HuH-7 (cell line): ENCODE measurements around the gene SMIM5.

Source experiments
- DNase-seq: peaks from one replicate; pipeline ENCODE4 v3.0.0; 2011; ENCODE audit warnings: low spot score

The SMIM5 gene

DNA sequence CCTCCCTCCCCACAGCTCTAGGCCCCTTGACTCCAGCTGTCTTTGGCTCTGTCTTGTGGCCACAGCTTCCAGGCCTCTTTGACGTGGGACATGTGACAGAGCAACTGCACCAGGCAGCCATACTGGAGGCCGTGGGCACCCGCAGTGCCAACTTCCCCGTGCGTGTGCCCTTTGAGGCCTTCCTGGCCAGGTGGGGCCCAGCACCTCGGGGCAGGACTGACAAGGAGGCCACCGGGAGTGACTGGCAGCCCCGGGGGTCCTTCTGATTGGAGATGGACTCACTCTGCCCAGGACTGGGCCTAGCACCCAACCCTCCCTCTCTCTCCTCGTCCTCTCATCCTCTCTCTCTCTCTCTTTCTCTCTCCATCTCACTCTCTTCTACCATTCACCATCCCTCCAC is 30.1 kb upstream of the SMIM5 start:
- DNase-seq = no peak

DNA sequence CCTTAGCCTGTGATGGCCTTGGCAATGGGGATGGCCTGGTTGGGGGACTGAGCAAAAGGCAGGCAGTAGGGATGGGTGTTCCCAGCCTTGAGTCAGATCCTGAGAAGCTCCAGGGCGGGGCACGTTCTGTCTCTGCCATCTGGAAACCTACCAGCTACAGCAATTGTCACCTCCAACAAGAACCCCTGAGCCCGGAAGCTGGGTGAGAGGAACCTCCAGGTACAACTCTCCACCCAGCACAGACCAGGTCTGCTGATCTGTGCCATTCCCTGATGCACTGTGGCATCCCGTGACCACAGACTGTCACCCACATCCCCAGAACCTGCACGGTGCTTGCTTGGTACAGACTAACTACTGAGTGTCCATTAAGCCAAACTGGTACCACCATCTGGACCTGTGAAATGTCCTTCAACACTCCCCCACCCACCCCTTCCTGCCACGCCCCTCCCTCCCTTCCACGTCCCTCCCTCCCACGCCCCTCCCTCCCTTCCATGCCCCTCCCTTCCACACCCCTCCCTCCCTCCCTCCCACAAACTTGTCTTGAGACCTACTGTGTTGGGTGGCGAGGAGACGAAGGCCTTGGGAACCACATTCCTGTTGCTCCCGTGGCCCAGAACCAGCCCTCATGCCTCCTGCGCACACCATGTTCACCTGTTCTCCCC is 29.1 kb upstream of the SMIM5 start:
- no peak for DNase-seq

DNA sequence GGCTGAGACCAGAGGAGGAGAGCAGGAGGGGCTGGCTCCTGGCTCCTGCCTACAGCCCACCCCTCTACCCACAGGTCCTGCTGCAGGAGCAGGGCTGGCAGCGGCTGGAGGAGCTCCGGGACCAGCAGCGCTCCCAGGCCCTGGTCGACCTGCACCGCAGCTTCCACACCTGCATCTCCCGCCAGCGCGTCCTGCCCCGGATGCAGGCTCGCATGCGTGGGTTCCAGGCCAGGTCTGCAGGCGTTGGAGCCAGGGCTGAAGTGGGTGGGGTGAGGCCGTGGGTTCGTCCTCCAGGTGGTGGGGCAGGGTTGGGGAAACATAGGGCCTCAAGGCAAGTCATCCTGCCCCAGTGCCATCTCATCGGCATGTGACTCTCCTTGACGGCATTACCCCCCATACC is 27.4 kb upstream of the SMIM5 start:
- no peak for DNase-seq

DNA sequence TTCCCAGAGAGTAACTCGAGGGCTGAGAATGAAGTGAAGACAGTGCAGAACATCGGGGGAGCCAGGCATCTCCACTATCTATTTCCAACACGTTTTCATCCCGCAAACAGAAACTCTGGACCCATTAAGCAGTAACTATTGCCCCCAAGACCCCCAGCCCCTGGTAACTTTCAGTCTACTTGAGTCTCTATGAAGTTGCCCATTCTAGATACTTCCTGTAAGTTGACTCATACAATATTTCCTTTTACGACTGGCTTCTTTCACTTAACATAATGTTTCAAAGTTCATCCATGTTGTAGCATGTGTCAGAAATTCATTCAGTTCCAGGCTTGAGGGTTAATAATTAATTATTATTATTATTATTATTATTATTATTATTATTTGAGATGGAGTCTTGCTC is 26.1 kb upstream of the SMIM5 start:
- DNase-seq = no peak

DNA sequence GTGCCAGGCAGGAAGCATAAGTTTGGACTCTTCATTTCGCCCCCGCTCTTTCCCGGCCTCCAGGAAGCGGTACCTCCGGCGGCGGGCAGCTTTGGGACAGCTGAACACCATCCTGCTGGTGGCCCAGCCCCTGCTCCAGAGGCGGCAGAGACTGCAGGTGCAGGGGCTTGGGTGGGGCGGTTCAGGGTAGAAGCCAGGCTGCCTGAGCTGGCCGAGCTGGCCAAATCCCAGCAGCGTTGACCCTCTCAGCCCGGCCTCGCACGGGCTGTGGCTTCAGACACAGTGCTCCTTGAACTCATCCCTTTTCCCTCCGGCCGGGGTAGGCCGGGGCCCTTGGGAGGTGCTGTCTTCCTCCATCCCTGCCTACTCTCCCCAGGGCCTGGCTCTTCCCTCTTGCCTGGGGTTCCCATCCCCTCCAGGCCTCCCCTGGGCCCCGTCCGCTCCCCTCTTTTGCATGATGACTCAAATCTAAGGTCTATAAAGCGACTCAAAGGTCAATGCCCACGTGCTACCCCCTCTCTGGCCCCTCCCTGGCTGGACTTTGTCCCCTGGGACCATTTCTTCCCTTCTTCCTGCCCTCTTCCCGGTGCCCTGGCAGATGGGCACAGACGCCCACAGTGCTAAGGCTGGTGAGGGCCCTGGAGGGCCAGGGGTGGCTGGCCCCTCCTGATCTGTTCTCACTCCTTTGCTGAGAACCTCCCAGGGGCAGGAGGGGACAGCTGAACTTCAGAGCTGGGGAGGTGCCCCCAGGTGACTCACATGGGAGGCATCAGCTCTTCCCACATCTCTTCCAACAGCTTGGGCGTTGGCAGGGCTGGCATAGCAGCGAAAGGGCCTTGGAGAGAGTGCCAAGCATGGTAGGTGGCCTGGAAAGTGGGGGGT is 22.9 kb upstream of the SMIM5 start:
- peak; percentile 63 for DNase-seq

DNA sequence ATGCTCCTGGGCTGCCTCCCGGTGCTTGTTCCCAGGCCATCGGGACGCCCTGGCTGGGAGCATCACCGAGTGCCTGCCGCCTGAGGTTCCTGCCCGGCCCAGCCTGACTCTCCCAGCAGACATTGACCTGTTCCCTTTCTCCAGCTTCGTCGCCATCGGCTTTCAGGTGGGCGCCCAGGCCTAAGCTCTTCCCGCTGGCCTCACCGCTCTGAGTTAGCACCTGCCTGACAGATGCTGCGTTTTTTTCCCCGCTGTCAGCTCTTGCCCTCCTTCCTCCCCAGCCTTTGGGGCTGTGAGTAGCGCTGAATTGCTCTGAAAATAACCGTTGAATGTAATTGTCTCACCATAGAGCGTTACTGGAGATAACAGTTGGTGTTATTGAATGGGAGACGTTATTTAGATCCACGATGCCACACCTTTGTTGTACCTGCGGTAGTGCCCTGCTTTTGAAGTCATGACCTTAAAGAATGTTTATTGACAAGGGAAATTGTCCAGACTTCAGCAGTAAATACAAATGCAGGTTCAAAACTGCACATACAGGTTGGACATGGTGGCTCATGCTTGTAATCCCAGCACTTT is 21.3 kb upstream of the SMIM5 start:
- DNase-seq = no peak

DNA sequence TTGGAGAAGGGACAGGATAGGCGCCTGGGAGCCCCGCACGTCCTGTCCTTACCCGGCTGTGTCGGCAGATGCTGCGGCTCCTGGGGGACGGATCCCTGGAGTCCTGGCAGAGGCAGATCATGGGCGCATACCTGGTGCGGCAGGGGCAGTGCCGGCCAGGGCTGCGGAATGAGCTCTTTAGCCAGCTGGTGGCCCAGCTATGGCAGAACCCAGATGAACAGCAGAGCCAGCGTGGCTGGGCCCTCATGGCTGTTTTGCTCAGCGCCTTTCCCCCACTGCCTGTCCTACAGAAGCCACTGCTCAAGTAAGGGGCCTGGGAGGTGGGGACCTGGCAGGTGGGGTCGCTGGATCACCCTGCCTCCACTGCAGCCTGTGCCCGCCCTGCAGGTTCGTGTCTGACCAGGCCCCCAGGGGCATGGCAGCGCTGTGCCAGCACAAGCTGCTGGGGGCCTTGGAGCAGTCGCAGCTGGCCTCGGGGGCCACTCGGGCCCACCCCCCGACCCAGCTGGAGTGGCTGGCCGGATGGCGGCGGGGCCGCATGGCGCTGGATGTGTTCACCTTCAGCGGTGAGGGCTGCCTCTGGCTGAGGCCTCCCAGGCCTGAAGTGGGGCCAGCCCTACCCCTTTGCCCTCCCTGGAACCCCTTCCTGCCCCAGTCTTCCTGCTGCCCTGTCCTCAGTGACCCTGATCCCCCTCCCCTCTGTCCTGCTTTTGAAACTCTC is 20.2 kb upstream of the SMIM5 start:
- no peak for DNase-seq

DNA sequence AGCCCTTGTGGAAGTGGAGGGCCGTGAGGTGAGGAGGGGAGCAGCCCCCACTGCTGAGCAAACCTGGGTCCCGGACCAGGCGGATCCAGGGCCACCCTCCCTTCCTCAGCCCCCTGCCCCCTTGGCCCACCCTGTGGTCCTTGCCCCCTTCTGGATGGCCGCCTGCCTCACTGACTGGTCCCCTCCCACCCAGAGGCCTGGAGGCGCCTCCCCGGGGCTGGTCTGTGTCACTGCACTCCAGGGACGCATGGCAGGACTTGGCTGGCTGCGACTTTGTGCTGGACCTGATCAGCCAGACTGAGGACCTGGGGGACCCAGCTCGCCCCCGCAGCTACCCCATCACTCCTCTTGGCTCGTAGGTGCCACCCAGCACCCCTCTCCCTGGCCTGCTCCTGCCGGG is 19.2 kb upstream of the SMIM5 start:
- peak; percentile 97 for DNase-seq

DNA sequence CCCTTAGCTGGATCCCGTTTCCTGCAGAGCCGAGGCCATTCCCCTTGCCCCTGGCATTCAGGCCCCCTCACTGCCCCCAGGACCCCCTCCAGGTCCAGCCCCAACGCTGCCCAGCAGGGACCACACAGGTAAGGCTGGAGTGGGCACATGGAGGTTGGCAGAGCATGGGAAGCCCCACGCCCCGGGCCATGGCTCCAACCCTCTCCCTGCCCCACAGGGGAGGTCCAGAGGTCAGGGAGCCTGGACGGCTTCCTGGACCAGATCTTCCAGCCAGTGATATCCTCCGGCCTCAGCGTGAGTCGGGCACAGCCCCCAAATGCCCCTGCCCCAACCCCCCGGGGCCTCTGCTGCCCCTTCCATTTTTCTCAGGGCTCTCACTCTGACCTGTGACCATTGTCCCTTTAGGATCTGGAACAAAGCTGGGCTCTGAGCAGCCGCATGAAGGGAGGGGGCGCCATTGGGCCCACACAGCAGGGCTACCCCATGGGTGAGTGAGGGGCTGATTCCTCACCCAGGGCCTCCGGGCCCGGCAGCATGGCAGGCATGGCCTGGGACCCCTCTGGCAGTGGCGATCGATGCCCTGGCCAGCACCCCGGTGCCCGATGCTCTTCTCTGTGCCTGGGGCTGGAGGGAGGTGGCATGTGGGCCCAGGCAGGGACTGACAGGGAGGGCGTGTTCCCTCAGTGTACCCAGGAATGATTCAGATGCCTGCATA is 18.5 kb upstream of the SMIM5 start:
- no peak for DNase-seq

DNA sequence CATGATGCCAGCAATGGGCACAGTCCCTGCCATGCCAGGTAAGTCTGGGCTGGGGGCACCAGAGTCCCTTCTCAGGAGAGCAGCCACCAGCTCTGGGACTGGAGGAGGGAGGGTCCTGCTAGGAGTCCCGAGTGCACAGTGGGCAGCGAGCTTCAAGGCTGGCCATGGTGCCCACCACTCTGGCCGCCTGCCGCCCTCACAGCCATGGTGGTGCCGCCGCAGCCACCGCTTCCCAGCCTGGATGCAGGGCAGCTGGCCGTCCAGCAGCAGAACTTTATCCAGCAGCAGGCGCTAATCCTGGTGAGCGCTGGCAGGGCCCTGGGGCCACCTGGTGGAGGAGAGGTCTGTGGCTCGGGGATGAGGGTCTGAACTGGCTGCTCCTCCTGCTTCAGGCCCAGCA is 17.9 kb upstream of the SMIM5 start:
- DNase-seq = peak; percentile 61

DNA sequence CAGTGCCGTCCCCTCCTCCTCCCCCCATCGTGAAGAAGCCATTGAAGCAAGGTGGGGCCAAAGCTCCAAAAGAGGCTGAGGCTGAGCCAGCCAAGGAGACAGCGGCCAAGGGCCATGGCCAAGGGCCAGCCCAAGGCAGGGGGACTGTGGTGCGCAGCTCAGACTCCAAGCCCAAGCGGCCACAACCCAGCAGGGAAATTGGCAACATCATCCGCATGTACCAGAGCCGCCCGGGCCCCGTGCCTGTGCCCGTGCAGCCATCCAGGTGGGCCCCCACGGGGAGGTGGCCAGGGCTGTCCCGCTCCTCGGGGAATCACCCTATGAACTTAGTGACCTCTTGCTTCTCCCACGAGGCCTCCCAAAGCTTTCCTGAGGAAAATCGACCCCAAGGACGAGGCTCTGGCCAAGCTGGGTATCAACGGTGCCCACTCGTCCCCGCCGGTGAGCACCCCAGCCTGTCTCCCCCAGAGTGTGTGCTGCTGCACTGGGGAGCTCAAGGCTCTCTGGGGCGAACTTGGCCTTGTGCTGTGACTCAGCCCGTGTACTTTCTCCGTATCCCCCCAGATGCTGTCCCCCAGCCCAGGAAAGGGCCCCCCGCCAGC is 16.6 kb upstream of the SMIM5 start:
- no peak for DNase-seq

DNA sequence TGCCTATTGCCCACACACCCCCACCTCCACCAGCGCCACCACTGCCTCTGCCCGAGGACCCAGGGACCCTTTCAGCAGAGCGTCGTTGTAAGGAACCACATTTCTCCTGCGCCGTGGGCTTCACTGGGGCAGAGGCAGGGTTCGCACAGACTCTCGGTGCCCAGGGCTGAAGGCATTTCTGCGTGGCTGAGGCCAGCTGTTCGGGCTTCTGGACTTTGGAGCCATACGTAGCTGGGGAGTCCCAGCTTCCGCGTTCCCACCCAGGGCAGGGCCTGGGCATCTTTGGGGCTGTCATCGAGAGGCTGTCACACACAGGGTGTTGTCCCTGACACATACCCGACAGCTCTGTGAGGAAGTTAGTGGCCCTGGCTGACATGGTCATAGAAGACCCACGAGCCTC is 16.0 kb upstream of the SMIM5 start:
- DNase-seq = no peak

DNA sequence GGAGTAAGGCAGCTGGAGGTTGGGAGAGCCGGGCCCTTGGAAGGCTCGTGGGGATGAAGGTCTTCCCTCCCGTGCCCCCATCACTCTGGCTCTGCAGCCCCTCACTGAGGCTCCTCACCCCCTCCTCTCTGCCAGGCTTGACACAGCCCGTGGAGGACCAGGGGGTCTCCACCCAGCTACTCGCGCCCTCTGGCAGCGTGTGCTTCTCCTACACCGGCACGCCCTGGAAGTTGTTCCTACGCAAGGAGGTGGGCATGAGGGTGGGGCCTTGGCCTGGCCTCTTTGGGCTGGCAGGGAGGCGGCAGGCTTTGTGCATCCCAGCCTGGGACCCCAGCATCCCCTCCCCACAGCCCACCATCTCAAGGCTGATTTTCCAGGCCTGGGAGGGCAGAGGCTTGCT is 15.6 kb upstream of the SMIM5 start:
- no peak for DNase-seq

DNA sequence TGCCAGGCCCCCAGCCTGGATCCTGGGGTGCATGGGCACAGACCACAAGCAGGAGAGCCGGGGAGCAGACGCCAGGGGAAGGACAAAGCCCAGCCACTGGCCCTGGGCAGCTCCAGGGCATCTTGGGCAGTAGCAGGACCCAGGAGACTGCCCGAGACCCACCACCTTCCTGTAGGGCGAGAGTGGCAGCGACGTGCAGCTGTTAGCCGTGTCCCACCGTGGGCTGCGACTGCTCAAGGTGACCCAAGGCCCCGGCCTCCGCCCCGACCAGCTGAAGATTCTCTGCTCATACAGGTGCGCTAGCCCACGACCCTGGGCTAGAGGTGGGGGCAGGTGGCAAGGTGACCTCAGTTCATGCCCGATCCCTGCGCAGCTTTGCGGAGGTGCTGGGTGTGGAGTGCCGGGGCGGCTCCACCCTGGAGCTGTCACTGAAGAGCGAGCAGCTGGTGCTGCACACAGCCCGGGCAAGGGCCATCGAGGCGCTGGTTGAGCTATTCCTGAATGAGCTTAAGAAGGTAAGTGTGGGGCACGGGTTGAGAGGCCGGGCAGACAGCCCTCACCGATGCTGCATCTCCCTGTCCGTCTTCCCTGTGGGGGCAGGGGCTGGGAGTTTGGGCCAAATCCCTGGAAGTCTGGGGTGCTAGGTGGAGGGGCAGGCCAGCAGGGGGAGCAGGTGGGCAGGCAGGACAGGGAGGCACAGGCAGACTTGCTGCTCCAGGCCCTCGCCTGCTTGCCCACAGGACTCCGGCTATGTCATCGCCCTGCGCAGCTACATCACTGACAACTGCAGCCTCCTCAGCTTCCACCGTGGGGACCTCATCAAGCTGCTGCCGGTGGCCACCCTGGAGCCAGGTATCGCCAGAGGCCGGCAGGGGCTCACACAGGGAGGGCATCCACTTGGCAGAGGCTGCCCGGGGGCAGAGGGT is 13.5 kb upstream of the SMIM5 start:
- DNase-seq = peak; percentile 96

DNA sequence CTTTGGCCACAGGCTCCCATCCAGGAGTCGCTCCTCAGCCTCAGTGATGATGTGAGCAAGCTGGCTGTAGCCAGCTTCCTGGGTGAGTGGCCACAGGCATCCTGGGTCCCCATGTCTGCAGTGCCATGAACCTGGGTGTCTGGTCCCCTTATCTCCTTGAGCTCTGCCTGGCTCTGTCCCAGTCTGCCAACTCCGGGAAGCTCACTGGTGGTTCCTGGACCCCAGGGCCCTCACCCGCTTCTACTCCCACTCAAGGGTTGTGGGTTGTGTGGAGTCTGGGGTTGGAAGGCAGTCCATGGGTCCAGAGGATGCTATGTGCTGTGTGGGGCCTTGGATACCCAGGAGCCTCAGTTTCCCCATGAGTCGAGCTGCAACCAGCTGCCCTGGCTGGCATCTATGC is 11.7 kb upstream of the SMIM5 start:
- DNase-seq = no peak

DNA sequence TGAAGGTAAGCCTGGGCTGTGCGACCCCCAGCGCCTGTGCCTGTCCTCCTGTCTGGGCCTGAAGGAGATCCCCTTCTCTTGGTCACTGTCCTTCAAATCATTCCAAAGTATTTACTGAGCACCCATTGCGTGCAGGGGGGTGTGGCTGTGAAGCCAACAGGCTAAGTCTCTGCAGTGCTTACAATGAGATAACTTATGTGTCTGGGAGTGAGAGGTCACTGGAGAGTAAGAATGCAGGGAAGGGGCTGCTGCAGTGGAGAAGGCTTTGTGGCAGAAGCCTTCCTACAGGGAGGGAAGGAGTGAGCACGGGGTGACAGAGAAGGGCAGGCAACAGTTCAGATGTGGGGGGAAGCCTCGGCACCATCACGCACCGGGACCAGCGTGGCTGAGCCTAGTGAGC is 11.2 kb upstream of the SMIM5 start:
- DNase-seq = no peak

DNA sequence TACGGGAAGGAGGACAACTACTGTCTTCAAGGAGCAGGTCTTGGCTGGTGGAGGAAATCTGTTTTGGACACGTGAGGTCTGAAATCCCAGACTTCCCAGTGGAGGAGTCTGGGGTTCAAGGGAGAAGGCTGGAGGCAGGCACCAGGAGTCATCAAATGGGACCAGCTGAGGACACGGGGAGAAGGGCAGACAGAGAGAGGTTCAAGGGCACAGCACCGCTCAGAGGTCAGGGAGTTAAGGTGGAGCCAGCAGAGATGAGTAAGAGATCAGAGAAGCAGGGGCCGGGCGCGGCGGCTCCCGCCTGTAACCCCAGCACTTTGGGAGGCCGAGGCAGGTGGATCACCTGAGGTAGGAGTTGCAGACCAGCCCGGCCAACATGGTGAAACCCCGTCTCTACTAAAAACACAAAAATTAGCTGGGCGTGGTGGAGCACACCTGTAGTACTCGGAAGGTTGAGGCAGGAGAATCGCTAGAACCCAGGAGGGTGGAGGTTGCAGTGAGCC is 10.4 kb upstream of the SMIM5 start:
- DNase-seq = no peak

DNA sequence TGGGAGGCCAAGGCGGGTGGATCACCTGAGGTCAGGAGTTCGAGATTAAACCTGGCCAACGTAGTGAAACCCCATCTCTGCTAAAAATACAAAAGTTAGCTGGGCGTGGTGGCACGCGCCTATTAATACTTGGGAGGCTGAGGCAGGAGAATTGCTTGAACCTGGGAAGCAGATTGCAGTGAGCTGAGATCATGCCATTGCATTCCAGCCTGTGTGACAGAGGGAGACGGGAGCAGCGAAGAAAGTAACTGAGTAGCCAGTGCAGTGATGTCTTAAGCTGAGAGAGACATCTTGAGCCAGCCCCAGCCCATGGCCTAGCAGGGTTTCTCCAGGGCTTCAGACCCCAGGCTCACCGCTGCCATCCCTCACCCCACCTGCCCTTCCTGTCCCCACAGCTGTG is 9.8 kb upstream of the SMIM5 start:
- DNase-seq = no peak

DNA sequence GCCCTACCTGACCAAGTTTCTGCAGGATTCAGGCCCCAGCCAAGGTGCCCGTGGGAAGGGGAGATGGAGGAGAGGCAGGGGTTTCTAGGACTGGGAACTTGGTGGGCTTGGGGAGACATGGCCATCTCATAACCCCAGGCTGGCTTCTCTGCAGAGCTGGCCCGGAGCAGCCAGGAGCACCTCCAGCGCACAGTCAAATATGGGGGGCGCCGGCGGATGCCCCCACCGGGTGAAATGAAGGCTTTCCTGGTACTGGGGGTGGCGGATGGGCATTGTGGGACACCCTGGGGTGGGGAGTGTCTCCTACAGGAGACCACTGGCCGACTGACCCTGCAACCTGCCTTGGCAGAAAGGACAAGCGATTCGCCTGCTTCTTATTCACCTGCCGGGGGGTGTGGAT is 9.2 kb upstream of the SMIM5 start:
- DNase-seq = no peak

DNA sequence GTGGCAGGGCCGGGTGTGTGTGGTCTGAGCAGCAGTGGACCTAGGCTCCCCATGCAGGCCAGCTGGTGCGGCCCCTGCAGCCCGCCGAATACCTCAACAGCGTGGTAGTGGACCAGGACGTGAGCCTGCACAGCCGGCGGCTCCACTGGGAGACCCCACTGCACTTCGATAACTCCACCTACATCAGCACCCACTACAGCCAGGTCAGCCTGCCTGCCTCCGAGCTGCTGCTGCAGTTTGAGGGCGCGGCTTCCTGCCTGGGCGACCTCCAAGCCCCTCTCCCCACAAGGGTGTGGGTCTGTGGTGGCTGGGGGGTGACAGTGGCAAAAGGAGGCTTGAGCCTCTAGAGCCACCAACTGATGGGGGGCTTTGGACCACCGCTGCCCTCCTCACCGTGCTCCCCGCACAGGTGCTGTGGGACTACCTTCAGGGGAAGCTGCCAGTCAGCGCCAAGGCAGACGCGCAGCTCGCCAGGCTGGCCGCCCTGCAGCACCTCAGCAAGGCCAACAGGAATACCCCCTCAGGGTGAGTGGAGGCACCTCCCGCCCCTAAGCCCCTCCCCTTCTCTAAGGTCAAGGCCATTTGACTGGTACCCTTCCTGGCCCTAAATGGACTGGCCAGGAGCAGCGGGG is 8.4 kb upstream of the SMIM5 start:
- DNase-seq = no peak
